Smooth muscle cell of the brain vasculature (primary cell): ENCODE results near the gene TRNT1.

ENCODE experiments used
- DNase-seq: peaks from one replicate; pipeline ENCODE4 v3.0.0-alpha.2; 2012; ENCODE audit warnings: low read depth, low spot score

The TRNT1 gene

GRCh38 chr3:3110749-3111361 is 15.9 kb upstream of the TRNT1 start:
- no peak for DNase-seq

GRCh38 chr3:3113042-3113709 is 13.6 kb upstream of the TRNT1 start:
- no peak for DNase-seq

GRCh38 chr3:3117651-3118050 is 9.1 kb upstream of the TRNT1 start:
- no peak for DNase-seq

GRCh38 chr3:3119393-3119851 is 7.3 kb upstream of the TRNT1 start:
- DNase-seq, result no peak

- no peak for DNase-seq
Measured at GRCh38 chr3:3125977-3126376, 763 bp upstream of the TRNT1 start.

GRCh38 chr3:3127432-3128010 is 781 bp downstream of the TRNT1 start:
- DNase-seq, result no peak

GRCh38 chr3:3129579-3129978 is 2.8 kb downstream of the TRNT1 start:
- no peak for DNase-seq

- DNase-seq, result no peak
Measured at GRCh38 chr3:3133500-3133899, 6.8 kb downstream of the TRNT1 start.

- no peak for DNase-seq
Measured at GRCh38 chr3:3134750-3135448, 8.2 kb downstream of the TRNT1 start.

- DNase-seq, result no peak
Measured at GRCh38 chr3:3137526-3137925, 10.8 kb downstream of the TRNT1 start.

- no peak for DNase-seq
Measured at GRCh38 chr3:3141939-3142338, 15.2 kb downstream of the TRNT1 start.

GRCh38 chr3:3145831-3146230 is 19.1 kb downstream of the TRNT1 start:
- DNase-seq, result no peak

- DNase-seq, result no peak
Measured at GRCh38 chr3:3149560-3149959, 22.8 kb downstream of the TRNT1 start.

- no peak for DNase-seq
Measured at GRCh38 chr3:3151513-3151912, 24.8 kb downstream of the TRNT1 start.

- DNase-seq, result no peak
Measured at GRCh38 chr3:3154879-3155610, 28.3 kb downstream of the TRNT1 start.

- no peak for DNase-seq
Measured at GRCh38 chr3:3157484-3157883, 30.7 kb downstream of the TRNT1 start.

- no peak for DNase-seq
Measured at GRCh38 chr3:3160826-3161225, 34.1 kb downstream of the TRNT1 start.

GRCh38 chr3:3165241-3165640 is 38.5 kb downstream of the TRNT1 start:
- DNase-seq, result no peak

- no peak for DNase-seq
Measured at GRCh38 chr3:3165650-3166049, 38.9 kb downstream of the TRNT1 start.

- DNase-seq, result peak; percentile 10
Measured at GRCh38 chr3:3170998-3171397, 44.3 kb downstream of the TRNT1 start.

GRCh38 chr3:3172627-3173026 is 45.9 kb downstream of the TRNT1 start:
- no peak for DNase-seq
